Liver (tissue), 9 donors: ENCODE data around the gene CCDC8. TPM values are rescaled to one million over a fixed set of nuclear protein-coding genes. Genes with fewer than 3 reads are reported as not detected.

Source experiments
- DNase-seq: peaks from one replicate; pipeline ENCODE4 v3.0.0-alpha.2; 2017; ENCODE audit warnings: low spot score
- H3K27ac ChIP-seq, 2 donors: one replicate each; pipeline ENCODE4 v1.7.0; 2013; ENCODE audit warnings: inconsistent platforms in 2 of 2, low read length in 2 of 2, control low read depth in 1 of 2, low read depth in 1 of 2, mild to moderate bottlenecking in 1 of 2
- H3K27me3 ChIP-seq, 4 donors: one replicate each; pipeline versions ENCODE4 v1.6.1 to v1.7.0; 2013; ENCODE audit warnings: low read length in 3 of 4, inconsistent platforms in 1 of 4, mild to moderate bottlenecking in 1 of 4, moderate library complexity in 1 of 4; ENCODE audit not compliant: control insufficient read depth in 4 of 4, insufficient read depth in 4 of 4
- H3K36me3 ChIP-seq, 4 donors: one replicate each; pipeline versions ENCODE4 v1.6.1 to v1.7.0; 2013; ENCODE audit warnings: low read length in 3 of 4, mild to moderate bottlenecking in 3 of 4, low read depth in 1 of 4, moderate library complexity in 1 of 4; ENCODE audit not compliant: control insufficient read depth in 4 of 4, insufficient read depth in 3 of 4
- H3K4me1 ChIP-seq, 4 donors: one replicate each; pipeline versions ENCODE4 v1.6.1 to v1.7.0; 2013; ENCODE audit warnings: low read length in 3 of 4, mild to moderate bottlenecking in 3 of 4, moderate library complexity in 1 of 4; ENCODE audit not compliant: control insufficient read depth in 4 of 4, insufficient read depth in 4 of 4
- H3K4me3 ChIP-seq, 3 donors: one replicate each; pipeline versions ENCODE4 v1.6.1 to v1.7.0; 2013; ENCODE audit warnings: low read length in 3 of 3, control low read depth in 1 of 3, low read depth in 1 of 3, mild to moderate bottlenecking in 1 of 3
- H3K9ac ChIP-seq, 2 donors: one replicate each; pipeline ENCODE4 v1.7.0; 2013; ENCODE audit warnings: low read length in 2 of 2, mild to moderate bottlenecking in 2 of 2, moderate library complexity in 2 of 2, control low read depth in 1 of 2, low read depth in 1 of 2
- H3K9me3 ChIP-seq, 4 donors: one replicate each; pipeline versions ENCODE4 v1.6.1 to v1.7.0; 2013; ENCODE audit warnings: low read length in 3 of 4; ENCODE audit not compliant: control insufficient read depth in 4 of 4
- EGR1 ChIP-seq, 2 donors: IDR thresholded peaks; 2 replicates each; pipeline ENCODE4 v1.6.1; 2016 to 2018; ENCODE audit warnings: antibody characterized with exemption in 2 of 2, low read depth in 2 of 2
- FOXA1 ChIP-seq: IDR thresholded peaks from 2 replicates; pipeline ENCODE4 v1.6.1; 2016; ENCODE audit warnings: antibody characterized with exemption
- FOXA2 ChIP-seq: IDR thresholded peaks from 2 replicates; pipeline ENCODE4 v1.6.1; 2016; ENCODE audit warnings: antibody characterized with exemption
- GABPA ChIP-seq, 2 donors: IDR thresholded peaks in 1 of 2; conservative IDR thresholded peaks in 1 of 2; 2 replicates each; pipeline ENCODE4 v1.6.1; 2016; ENCODE audit warnings: antibody characterized with exemption in 2 of 2, mild to moderate bottlenecking in 1 of 2, moderate library complexity in 1 of 2
- HNF4G ChIP-seq: IDR thresholded peaks from 2 replicates; pipeline ENCODE4 v1.6.1; 2016; ENCODE audit warnings: antibody characterized with exemption
- JUND ChIP-seq, 2 donors: IDR thresholded peaks; 2 replicates each; pipeline ENCODE4 v1.6.1; 2016; ENCODE audit warnings: antibody characterized with exemption in 2 of 2
- NR2F2 ChIP-seq: IDR thresholded peaks from 2 replicates; pipeline ENCODE4 v1.6.1; 2016; ENCODE audit warnings: antibody characterized with exemption
- RAD21 ChIP-seq, 2 donors: IDR thresholded peaks; 2 replicates each; pipeline ENCODE4 v1.6.1; 2016; ENCODE audit warnings: antibody characterized with exemption in 2 of 2, mild to moderate bottlenecking in 2 of 2
- RXRA ChIP-seq, 2 donors: IDR thresholded peaks; 2 replicates each; pipeline ENCODE4 v1.6.1; 2017 to 2018; ENCODE audit warnings: antibody characterized with exemption in 2 of 2, mild to moderate bottlenecking in 1 of 2
- SP1 ChIP-seq: IDR thresholded peaks from 2 replicates; pipeline ENCODE4 v1.6.1; 2018; ENCODE audit warnings: antibody characterized with exemption, mild to moderate bottlenecking
- TAF1 ChIP-seq: conservative IDR thresholded peaks from 2 replicates; pipeline ENCODE4 v1.6.1; 2016; ENCODE audit warnings: antibody characterized with exemption, mild to moderate bottlenecking
- YY1 ChIP-seq: IDR thresholded peaks from 2 replicates; pipeline ENCODE4 v1.6.1; 2016; ENCODE audit warnings: antibody characterized with exemption, mild to moderate bottlenecking
- WGBS: extraction: QIAGEN DNeasy Blood & Tissue Kit; methylation state at CpG from one replicate; pipeline ENCODE4 v1.1.7; 2013; 5-methylcytosine and 5-hydroxymethylcytosine counted together
- polyA plus RNA-seq, 2 donors: library from polyadenylated mRNA; stranded (reverse) in 1 of 2; unstranded in 1 of 2; fragments of 200-250 nt in 1 of 2; fragments of >200 nt in 1 of 2; fragmentation: Nextera tagmentation in 1 of 2; extraction: Ambion mirVana in 1 of 2; gene quantifications; one replicate each; pipeline versions ENCODE4 v1.2.1 to v1.2.3, GENCODE V29; 2013 to 2015
- total RNA-seq, 2 donors: library from RNA; depleted of rRNA; stranded (reverse); fragments of >200 nt; gene quantifications; one replicate each; pipeline ENCODE4 v1.2.3, GENCODE V29; 2014
- TF ChIP-seq, protein P1 (sequence below): fragments of 150-350 bp; IDR thresholded peaks from 2 replicates; pipeline ENCODE4 v1.5.1; 2017; ENCODE audit warnings: improper control_type of control experiment, low read depth, low read length; ENCODE audit not compliant: missing input control
- TF ChIP-seq, protein P2 (sequence below): IDR thresholded peaks from 2 replicates; pipeline ENCODE4 v1.6.1; 2016; ENCODE audit warnings: antibody characterized with exemption
- TF ChIP-seq, protein P3 (sequence below): IDR thresholded peaks from 2 replicates; pipeline ENCODE4 v1.6.1; 2016; ENCODE audit warnings: antibody characterized with exemption, mild to moderate bottlenecking
- TF ChIP-seq, protein P4 (sequence below): IDR thresholded peaks from 2 replicates; pipeline ENCODE4 v1.6.1; 2016; ENCODE audit warnings: antibody characterized with exemption
- TF ChIP-seq, protein P5 (sequence below): IDR thresholded peaks from 2 replicates; pipeline ENCODE4 v1.6.1; 2016; ENCODE audit warnings: antibody characterized with exemption
- donor health status: healthy.
- donor health status: healthy.
- donor health status: healthy.
- donor health status: healthy.
- donor health status: healthy.

The CCDC8 gene
- total and polyA plus RNA-seq, 4 donors: 0.18 to 5.9 (median 0.62) TPM

DNA sequence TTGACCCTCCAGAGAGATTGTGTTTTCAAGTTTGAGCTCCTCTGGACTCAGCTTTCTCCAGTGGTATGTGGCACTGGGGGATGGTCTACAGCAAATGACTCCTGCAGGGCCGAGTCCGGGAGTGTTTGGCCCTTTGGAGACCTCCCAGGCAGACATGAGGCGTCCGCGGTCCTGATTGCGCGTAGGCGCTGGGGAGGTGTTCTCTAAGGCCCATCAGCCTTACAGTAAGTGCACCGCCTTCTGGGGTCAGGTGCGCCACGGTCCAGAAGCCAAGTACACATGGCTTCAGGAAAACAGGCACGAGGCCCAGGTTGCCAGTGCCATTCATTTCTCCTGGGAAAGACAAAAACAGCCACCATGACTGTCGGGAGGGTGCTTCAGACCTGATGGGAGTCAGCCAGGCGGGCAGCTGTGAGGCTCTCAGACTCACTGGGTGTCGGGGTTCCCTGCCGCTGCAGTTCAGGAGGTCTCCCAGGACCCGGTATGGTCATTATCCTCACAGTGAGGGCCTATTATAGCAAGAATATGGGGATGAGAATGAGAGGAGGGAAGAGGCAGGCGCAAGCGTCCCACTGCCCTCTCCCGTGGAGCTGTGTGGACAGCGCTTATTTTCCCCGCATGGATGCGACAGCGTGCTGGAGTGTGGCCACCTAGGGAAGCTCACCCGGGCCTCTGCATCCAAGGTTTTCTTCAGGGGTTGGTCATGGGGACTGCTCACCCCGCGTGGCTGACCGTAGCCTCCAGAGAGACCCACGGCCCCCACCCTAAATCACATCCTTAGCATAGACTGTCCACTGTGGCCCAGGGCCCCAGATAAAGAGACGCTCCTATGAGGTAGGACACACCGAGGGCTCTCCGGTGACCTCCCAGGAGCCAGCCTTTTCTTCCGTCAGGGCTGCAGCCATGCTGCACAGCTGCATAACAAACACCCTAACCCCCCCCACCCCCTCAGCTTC lies 21.8 kb downstream of the CCDC8 start:
- no peaks in the 10 kb centered on the region for H3K9me3 ChIP-seq
- TF ChIP-seq YY1: no peak
- no peak for TF ChIP-seq SP1
- TF ChIP-seq HNF4G: no peak
- TF ChIP-seq, protein P1, sequence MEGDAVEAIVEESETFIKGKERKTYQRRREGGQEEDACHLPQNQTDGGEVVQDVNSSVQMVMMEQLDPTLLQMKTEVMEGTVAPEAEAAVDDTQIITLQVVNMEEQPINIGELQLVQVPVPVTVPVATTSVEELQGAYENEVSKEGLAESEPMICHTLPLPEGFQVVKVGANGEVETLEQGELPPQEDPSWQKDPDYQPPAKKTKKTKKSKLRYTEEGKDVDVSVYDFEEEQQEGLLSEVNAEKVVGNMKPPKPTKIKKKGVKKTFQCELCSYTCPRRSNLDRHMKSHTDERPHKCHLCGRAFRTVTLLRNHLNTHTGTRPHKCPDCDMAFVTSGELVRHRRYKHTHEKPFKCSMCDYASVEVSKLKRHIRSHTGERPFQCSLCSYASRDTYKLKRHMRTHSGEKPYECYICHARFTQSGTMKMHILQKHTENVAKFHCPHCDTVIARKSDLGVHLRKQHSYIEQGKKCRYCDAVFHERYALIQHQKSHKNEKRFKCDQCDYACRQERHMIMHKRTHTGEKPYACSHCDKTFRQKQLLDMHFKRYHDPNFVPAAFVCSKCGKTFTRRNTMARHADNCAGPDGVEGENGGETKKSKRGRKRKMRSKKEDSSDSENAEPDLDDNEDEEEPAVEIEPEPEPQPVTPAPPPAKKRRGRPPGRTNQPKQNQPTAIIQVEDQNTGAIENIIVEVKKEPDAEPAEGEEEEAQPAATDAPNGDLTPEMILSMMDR: no peak
- TF ChIP-seq, protein P2, sequence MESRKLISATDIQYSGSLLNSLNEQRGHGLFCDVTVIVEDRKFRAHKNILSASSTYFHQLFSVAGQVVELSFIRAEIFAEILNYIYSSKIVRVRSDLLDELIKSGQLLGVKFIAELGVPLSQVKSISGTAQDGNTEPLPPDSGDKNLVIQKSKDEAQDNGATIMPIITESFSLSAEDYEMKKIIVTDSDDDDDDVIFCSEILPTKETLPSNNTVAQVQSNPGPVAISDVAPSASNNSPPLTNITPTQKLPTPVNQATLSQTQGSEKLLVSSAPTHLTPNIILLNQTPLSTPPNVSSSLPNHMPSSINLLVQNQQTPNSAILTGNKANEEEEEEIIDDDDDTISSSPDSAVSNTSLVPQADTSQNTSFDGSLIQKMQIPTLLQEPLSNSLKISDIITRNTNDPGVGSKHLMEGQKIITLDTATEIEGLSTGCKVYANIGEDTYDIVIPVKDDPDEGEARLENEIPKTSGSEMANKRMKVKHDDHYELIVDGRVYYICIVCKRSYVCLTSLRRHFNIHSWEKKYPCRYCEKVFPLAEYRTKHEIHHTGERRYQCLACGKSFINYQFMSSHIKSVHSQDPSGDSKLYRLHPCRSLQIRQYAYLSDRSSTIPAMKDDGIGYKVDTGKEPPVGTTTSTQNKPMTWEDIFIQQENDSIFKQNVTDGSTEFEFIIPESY: no peak
- TF ChIP-seq, protein P3, sequence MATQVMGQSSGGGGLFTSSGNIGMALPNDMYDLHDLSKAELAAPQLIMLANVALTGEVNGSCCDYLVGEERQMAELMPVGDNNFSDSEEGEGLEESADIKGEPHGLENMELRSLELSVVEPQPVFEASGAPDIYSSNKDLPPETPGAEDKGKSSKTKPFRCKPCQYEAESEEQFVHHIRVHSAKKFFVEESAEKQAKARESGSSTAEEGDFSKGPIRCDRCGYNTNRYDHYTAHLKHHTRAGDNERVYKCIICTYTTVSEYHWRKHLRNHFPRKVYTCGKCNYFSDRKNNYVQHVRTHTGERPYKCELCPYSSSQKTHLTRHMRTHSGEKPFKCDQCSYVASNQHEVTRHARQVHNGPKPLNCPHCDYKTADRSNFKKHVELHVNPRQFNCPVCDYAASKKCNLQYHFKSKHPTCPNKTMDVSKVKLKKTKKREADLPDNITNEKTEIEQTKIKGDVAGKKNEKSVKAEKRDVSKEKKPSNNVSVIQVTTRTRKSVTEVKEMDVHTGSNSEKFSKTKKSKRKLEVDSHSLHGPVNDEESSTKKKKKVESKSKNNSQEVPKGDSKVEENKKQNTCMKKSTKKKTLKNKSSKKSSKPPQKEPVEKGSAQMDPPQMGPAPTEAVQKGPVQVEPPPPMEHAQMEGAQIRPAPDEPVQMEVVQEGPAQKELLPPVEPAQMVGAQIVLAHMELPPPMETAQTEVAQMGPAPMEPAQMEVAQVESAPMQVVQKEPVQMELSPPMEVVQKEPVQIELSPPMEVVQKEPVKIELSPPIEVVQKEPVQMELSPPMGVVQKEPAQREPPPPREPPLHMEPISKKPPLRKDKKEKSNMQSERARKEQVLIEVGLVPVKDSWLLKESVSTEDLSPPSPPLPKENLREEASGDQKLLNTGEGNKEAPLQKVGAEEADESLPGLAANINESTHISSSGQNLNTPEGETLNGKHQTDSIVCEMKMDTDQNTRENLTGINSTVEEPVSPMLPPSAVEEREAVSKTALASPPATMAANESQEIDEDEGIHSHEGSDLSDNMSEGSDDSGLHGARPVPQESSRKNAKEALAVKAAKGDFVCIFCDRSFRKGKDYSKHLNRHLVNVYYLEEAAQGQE: no peak
- TF ChIP-seq, protein P4, sequence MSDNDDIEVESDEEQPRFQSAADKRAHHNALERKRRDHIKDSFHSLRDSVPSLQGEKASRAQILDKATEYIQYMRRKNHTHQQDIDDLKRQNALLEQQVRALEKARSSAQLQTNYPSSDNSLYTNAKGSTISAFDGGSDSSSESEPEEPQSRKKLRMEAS: no peak
- no peak for TF ChIP-seq GABPA (IDR thresholded peaks at IDR 0.05 in 1 of 2, conservative IDR thresholded peaks at IDR 0.05 in 1 of 2)
- TF ChIP-seq NR2F2: no peak
- TF ChIP-seq FOXA1: no peak
- no peak for TF ChIP-seq EGR1 (IDR thresholded peaks at IDR 0.05; ENCODE audit: low read depth in 2 of 2)
- no peak for TF ChIP-seq RAD21 (IDR thresholded peaks at IDR 0.05)
- TF ChIP-seq, protein P5, sequence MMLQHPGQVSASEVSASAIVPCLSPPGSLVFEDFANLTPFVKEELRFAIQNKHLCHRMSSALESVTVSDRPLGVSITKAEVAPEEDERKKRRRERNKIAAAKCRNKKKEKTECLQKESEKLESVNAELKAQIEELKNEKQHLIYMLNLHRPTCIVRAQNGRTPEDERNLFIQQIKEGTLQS: no peak
- no peak for TF ChIP-seq JUND (IDR thresholded peaks at IDR 0.05)
- no peak for TF ChIP-seq TAF1
- TF ChIP-seq FOXA2: no peak
- no peak for TF ChIP-seq RXRA (IDR thresholded peaks at IDR 0.05)
- WGBS: 94% methylated on average over 33 of the region's 33 CpGs
- H3K27ac ChIP-seq: no peak overlapping the region
- no peak overlapping the region for H3K9ac ChIP-seq
- no peaks in the 10 kb centered on the region for H3K27me3 ChIP-seq
- no peak overlapping the region for H3K4me3 ChIP-seq
- H3K36me3 ChIP-seq: peaks cover 0 to 43% (median 19%) of the 10 kb centered on the region in 4 donors
- H3K4me1 ChIP-seq: no peaks in the 10 kb centered on the region
- DNase-seq: no peak
